B cell (primary cell): ENCODE measurements around the gene C8A.

ENCODE experiments used
- EZH2 ChIP-seq: IDR thresholded peaks from 2 replicates; pipeline ENCODE4 v1.6.1; 2012; ENCODE audit warnings: borderline replicate concordance, low read depth, mild to moderate bottlenecking, moderate library complexity, low read length; ENCODE audit not compliant: insufficient read depth, poor library complexity, severe bottlenecking
- TF ChIP-seq, protein P1 (sequence below): fragments of 200-600 bp; IDR thresholded peaks from one replicate; pipeline ENCODE4 v1.8.0; 2022; ENCODE audit warnings: antibody characterized with exemption, mild to moderate bottlenecking

DNA sequence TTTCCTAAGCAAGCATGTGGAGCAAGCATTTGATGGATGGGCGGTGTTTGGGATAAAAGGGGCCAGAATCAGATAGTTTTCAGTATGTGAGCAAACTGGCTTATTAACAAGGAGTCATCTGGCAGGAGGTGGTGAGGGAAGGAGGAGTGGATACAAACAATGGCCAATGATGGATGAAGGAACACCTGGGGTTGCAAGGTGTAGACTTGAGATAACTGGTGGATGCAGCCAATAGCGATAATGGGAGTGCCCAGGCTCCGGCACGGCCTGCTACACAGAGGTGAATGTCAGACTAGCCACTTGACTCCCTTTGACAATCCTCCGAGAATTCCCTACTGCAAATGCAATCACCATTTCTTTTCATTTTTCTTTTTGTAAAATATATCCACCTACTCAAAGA is 69.5 kb downstream of the C8A start:
- TF ChIP-seq, protein P1, sequence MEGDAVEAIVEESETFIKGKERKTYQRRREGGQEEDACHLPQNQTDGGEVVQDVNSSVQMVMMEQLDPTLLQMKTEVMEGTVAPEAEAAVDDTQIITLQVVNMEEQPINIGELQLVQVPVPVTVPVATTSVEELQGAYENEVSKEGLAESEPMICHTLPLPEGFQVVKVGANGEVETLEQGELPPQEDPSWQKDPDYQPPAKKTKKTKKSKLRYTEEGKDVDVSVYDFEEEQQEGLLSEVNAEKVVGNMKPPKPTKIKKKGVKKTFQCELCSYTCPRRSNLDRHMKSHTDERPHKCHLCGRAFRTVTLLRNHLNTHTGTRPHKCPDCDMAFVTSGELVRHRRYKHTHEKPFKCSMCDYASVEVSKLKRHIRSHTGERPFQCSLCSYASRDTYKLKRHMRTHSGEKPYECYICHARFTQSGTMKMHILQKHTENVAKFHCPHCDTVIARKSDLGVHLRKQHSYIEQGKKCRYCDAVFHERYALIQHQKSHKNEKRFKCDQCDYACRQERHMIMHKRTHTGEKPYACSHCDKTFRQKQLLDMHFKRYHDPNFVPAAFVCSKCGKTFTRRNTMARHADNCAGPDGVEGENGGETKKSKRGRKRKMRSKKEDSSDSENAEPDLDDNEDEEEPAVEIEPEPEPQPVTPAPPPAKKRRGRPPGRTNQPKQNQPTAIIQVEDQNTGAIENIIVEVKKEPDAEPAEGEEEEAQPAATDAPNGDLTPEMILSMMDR: no peak
- TF ChIP-seq EZH2: no peak
